Activated naive CD4-positive, alpha-beta T cell treated with anti-CD3 and anti-CD28 coated beads for 36 hours (primary cell): ENCODE data around the gene GNAT2. TPM values are rescaled to one million over a fixed set of nuclear protein-coding genes. Genes with fewer than 3 reads are reported as not detected.

ENCODE experiments used
- CTCF ChIA-PET: fragments of 350-600 bp; sonication (Branson Sonifier 250); formaldehyde crosslinking; loops from one replicate; lab custom pipeline; 2021; ENCODE audit warnings: antibody characterized with exemption; lab: Charles Lee
- DNase-seq: peaks from one replicate; pipeline ENCODE4 v3.0.0-alpha.2; 2020
- H3K27ac Mint-ChIP-seq: one replicate; pipeline ENCODE4 v1.8.0; 2021; ENCODE audit warnings: mild to moderate bottlenecking, mixed read lengths
- H3K27me3 Mint-ChIP-seq: one replicate; pipeline ENCODE4 v1.8.0; 2021; ENCODE audit warnings: low read depth, mixed read lengths
- H3K36me3 Mint-ChIP-seq: one replicate; pipeline ENCODE4 v1.8.0; 2021; ENCODE audit warnings: low read depth, mixed read lengths
- H3K4me1 Mint-ChIP-seq: one replicate; pipeline ENCODE4 v1.8.0; 2021; ENCODE audit warnings: low read depth, mixed read lengths
- H3K4me3 Mint-ChIP-seq: one replicate; pipeline ENCODE4 v1.8.0; 2021; ENCODE audit warnings: mild to moderate bottlenecking, moderate library complexity, mixed read lengths
- H3K9me3 Mint-ChIP-seq: one replicate; pipeline ENCODE4 v1.8.0; 2021; ENCODE audit warnings: mixed read lengths
- intact Hi-C: fragments of 100-400 bp; cut with micrococcal nuclease; formaldehyde crosslinking; loops from one replicate; pipeline ENCODE4 v1.15.1; 2023
- total RNA-seq, 2 experiments: library from RNA; stranded (reverse); gene quantifications; one replicate each; pipeline ENCODE4 v1.2.3, GENCODE V29; 2021

The GNAT2 gene
- total RNA-seq, 2 experiments from 2014 or later = 0.22 to 0.50 TPM

DNA sequence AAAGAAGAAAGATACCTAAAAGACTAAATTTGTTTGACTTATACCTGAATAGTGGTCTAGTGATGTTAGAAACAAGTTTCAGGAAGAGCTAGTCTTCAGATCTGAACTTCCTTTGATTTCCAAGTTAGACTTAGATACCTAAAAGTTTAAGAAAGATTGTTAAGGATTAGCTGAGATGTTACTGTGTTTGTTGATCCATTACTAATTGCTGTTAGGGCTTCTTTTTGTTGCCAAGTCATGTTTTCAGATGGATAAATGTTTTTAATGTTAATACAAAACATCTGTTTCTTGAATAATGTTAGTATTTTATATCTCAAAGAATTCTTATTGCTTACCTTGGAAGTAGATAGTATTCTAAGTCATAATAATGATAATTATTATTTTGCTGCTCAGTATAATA is 59.4 kb downstream of the GNAT2 start:
- no peaks in the 10 kb centered on the region for H3K9me3 Mint-ChIP-seq
- peaks cover 67% of the 10 kb centered on the region for H3K4me1 Mint-ChIP-seq
- no peaks in the 10 kb centered on the region for H3K27me3 Mint-ChIP-seq
- H3K27ac Mint-ChIP-seq = no peak overlapping the region
- H3K4me3 Mint-ChIP-seq = no peak overlapping the region
- DNase-seq = no peak
- intact Hi-C loops = no loop called here
- CTCF ChIA-PET = interaction anchor here (1.0 to 3.0 kb wide), 7 partner anchors 11 to 217 kb away, joined by 3 to 12 read pairs (median 4); partner anchors contain the start of gene CYB561D1
- no peaks in the 10 kb centered on the region for H3K36me3 Mint-ChIP-seq

DNA sequence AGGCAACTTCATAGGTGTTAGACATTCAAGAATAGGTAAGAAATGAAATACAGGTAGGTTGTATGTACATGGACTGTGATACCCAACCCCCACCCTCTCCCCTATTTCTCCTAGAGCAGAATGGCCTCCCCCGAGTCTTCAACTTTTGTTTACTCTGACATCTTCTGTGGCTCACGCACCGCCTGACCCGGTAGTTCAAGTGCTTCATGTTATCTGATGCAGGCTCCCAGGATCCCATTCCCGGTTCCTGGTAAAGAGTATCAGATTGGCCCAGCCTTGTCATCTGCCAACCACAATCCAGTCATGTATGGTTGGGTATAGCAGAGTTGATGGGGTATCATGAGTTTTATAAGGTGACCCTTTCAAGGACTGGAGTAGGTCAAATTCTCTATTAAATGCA is 61.9 kb downstream of the GNAT2 start:
- Mint-ChIP-seq H3K9me3 (no peaks in the 10 kb centered on the region), H3K27me3 (no peaks in the 10 kb centered on the region), H3K4me1 (peaks cover 74% of the 10 kb centered on the region), H3K4me3 (no peak overlapping the region), H3K36me3 (no peaks in the 10 kb centered on the region), H3K27ac (no peak overlapping the region)
- intact Hi-C loops = no loop called here
- CTCF ChIA-PET = interaction anchor here (2.7 kb wide), 1 partner anchor 83 kb away, joined by 12 read pairs; no protein-coding TSS in a partner anchor
- DNase-seq = no peak

DNA sequence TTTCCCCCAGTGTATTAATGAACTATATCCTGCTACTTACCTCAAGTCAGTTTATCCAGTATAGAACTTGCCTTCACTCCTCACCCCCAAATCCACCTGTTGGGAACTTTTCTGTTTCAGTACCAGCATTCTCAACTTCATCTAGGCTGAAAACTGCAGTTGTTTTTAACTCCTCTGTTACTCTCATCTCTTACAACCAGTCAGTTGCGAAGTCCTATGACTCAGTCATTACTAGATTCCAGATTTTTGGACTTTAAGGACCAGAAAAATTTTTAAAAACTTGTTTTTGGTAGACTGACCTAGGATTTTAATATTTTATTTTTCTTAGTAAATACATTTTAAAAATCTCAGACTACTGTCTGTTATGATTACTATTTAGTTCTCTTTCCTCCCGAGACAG is 62.9 kb downstream of the GNAT2 start:
- no peak for DNase-seq
- Mint-ChIP-seq H3K4me3 (no peak overlapping the region), H3K27me3 (no peaks in the 10 kb centered on the region), H3K9me3 (no peaks in the 10 kb centered on the region), H3K36me3 (peaks cover 2% of the 10 kb centered on the region), H3K4me1 (peaks cover 73% of the 10 kb centered on the region), H3K27ac (no peak overlapping the region)
- intact Hi-C loops = no loop called here
- CTCF ChIA-PET = no interaction called here

Other genes with a start within 250 kb of the GNAT2 start
- under 1 TPM; 0.32 to 0.33 TPM for gene SORT1, start 221.7 kb downstream of the GNAT2 start, total RNA-seq
- gene PSMA5, start 193.2 kb downstream of the GNAT2 start, total RNA-seq = 100 to 1,000 TPM; 181 to 202 TPM
- gene SYPL2, start 153.1 kb downstream of the GNAT2 start, total RNA-seq = under 1 TPM in 1 of 2 experiments, not detected in 1; 0.05 TPM
- 10 to 100 TPM; 15.2 to 16.4 TPM for gene ATXN7L2, start 135.7 kb downstream of the GNAT2 start, total RNA-seq
- 1 to 10 TPM; 6.6 to 8.5 TPM for gene CYB561D1, start 125.5 kb downstream of the GNAT2 start, total RNA-seq
- gene AMIGO1, start 109.9 kb downstream of the GNAT2 start, total RNA-seq = 1 to 10 TPM; 1.5 to 1.7 TPM
- under 1 TPM in 1 of 2 experiments, not detected in 1; 0.31 TPM for gene GPR61, start 79.7 kb downstream of the GNAT2 start, total RNA-seq
- gene GNAI3, start 71.0 kb downstream of the GNAT2 start, total RNA-seq = 1 to 10 TPM; 8.0 to 8.5 TPM
- gene AMPD2, start 221 bp upstream of the GNAT2 start, total RNA-seq = 10 to 100 TPM; 41.3 to 56.9 TPM
- gene GSTM4, start 36.5 kb upstream of the GNAT2 start, total RNA-seq = 1 to 10 TPM; 8.8 to 9.9 TPM
- 10 to 100 TPM; 14.2 to 14.3 TPM for gene GSTM2, start 48.4 kb upstream of the GNAT2 start, total RNA-seq
- gene GSTM1, start 68.2 kb upstream of the GNAT2 start, total RNA-seq = not detected
- gene GSTM5, start 92.6 kb upstream of the GNAT2 start, total RNA-seq = not detected
- 1 to 10 TPM; 4.7 to 4.8 TPM for gene GSTM3, start 121.4 kb upstream of the GNAT2 start, total RNA-seq
- gene EPS8L3, start 144.3 kb upstream of the GNAT2 start, total RNA-seq = not detected